RWPE1 (cell line): ENCODE results near the gene NLE1.

Experiments used
- CTCF ChIA-PET: fragments of 350-600 bp; sonication (Branson Sonifier 250); formaldehyde crosslinking; extraction: SDS; loops from one replicate; lab custom pipeline; 2021; lab: Yijun Ruan, JAX
- POLR2A ChIA-PET: fragments of 400-600 bp; formaldehyde crosslinking; extraction: SDS; loops from one replicate; lab custom pipeline; 2020; ENCODE audit warnings: antibody characterized with exemption; ENCODE audit not compliant: low non-redundant PET; lab: Yijun Ruan, JAX
- DNase-seq: peaks from one replicate; pipeline ENCODE4 v3.0.0; 2012; ENCODE audit warnings: low spot score
- H3K27ac ChIP-seq: fragments of 450-650 bp; 2 replicates; pipeline ENCODE4 v1.5.1; 2017
- TF ChIP-seq, protein P1 (sequence below): fragments of 450-650 bp; conservative IDR thresholded peaks from 2 replicates; pipeline ENCODE4 v1.5.1; 2017; ENCODE audit warnings: low read depth, mild to moderate bottlenecking

NLE1 gene

DNA sequence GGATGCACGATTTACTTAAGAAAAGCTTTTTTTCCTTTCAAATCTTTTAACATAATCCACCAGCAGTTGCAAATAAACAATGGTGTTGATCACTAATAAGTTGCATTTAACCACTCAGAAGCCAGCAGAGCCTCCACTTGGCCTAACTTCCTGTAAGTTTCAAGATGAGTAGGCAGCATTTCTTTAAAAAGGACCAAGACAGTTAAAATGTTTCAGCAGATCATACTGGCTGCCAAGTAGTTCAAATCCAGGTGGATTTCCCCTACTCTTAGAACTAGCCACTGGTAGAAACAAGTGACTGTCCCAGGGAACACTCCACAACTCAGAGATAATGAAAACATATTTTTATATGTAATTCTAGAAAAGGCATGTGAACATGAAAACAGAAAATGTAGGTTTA lies 61.6 kb downstream of the NLE1 start:
- no peak for DNase-seq
- no peak overlapping the region for H3K27ac ChIP-seq
- TF ChIP-seq, protein P1, sequence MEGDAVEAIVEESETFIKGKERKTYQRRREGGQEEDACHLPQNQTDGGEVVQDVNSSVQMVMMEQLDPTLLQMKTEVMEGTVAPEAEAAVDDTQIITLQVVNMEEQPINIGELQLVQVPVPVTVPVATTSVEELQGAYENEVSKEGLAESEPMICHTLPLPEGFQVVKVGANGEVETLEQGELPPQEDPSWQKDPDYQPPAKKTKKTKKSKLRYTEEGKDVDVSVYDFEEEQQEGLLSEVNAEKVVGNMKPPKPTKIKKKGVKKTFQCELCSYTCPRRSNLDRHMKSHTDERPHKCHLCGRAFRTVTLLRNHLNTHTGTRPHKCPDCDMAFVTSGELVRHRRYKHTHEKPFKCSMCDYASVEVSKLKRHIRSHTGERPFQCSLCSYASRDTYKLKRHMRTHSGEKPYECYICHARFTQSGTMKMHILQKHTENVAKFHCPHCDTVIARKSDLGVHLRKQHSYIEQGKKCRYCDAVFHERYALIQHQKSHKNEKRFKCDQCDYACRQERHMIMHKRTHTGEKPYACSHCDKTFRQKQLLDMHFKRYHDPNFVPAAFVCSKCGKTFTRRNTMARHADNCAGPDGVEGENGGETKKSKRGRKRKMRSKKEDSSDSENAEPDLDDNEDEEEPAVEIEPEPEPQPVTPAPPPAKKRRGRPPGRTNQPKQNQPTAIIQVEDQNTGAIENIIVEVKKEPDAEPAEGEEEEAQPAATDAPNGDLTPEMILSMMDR = no peak
- ChIA-PET POLR2A (no interaction called here), CTCF (no interaction called here)

DNA sequence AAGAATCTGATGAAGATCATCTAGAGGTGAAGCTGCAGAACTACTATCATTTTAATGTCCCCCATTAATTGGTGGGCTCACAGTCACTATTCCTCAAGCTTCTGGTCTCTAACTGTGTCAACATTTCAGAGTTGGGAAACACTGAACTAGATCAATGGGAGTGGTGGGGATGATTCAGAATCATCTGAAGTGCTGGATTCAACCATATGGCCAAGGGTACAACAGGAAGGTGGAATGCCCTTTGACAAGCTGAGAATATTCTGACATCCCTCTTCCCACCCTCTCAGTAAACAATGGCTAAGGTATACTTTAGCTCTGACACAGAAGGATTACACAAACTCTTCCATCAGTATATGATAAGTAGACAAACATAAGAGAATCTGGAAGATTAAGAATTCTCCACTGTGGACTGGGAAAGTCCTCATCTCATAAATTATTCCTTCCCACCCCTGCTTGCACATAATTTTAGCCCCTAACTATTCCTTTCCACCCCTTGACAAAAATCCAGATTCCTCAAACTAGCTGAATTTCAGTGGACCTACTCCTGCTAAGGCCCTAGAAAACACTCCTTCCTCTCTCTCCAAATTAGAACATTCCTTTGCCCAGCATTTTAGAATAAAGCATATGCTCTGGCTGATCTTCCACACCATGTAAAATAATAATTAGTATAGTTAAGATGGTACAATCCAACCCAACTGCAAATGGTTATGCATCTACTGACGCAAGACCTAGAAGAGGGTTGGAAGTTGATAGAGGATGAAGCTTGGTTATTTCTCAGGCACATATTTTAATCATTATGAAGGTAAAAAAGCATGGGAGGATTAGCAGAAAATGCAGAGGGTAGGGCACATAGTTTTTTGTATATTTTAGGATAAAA lies 62.3 kb downstream of the NLE1 start:
- peak; percentile 58 for DNase-seq
- ChIA-PET POLR2A (no interaction called here), CTCF (interaction anchor here (0.7 kb wide), 1 partner anchor 627 kb away, joined by 4 read pairs; no protein-coding TSS in a partner anchor)
- H3K27ac ChIP-seq = no peak overlapping the region
- TF ChIP-seq, protein P1 = no peak
